Panc1 (cell line): ENCODE results near the gene COL4A2. TPM values are rescaled to one million over a fixed set of nuclear protein-coding genes. Genes with fewer than 3 reads are reported as not detected.

Source experiments
- ATAC-seq: fragments of 200-7000 bp; cut with Tn5 transposase; 2 replicates; pipeline ENCODE4 v1.9.1; 2020; ENCODE audit warnings: mild to moderate bottlenecking, moderate library complexity
- BruUV-seq: library from RNA; stranded (reverse); fragments of 400-500 nt; replicated peaks from 2 replicates; lab custom pipeline; 2021; lab: Mats Ljungman, UMichigan
- CTCF ChIA-PET: fragments of 300-600 bp; sonication (Branson Sonifier 250); formaldehyde crosslinking; loops from one replicate; lab custom pipeline; 2022; ENCODE audit warnings: antibody characterized with exemption; lab: Charles Lee
- POLR2A ChIA-PET: fragments of 300-600 bp; sonication (Branson Sonifier 250); formaldehyde crosslinking; loops from one replicate; lab custom pipeline; 2022; ENCODE audit warnings: antibody characterized with exemption; lab: Charles Lee
- DNase-seq: peaks from one replicate; pipeline ENCODE4 v3.0.0-alpha.2; 2010; ENCODE audit warnings: low read depth, low spot score
- H3K27ac ChIP-seq: 2 replicates; pipeline ENCODE4 v1.5.1; 2011; ENCODE audit warnings: mild to moderate bottlenecking, low read length, inconsistent platforms
- H3K27me3 ChIP-seq: fragments of 200-500 bp; sonication (Bioruptor generic); 2 replicates; pipeline ENCODE4 v1.6.0; 2014; ENCODE audit warnings: low read length, inconsistent platforms; ENCODE audit not compliant: control insufficient read depth, insufficient read depth
- H3K36me3 ChIP-seq: fragments of 200-500 bp; sonication (Bioruptor generic); 2 replicates; pipeline ENCODE4 v1.5.1; 2014; ENCODE audit warnings: inconsistent platforms, mild to moderate bottlenecking, low read length, moderate library complexity; ENCODE audit not compliant: control insufficient read depth, insufficient read depth
- H3K4me1 ChIP-seq: 2 replicates; pipeline ENCODE4 v1.5.1; 2011; ENCODE audit warnings: inconsistent platforms, mild to moderate bottlenecking, low read length, moderate library complexity; ENCODE audit not compliant: control insufficient read depth, insufficient read depth
- H3K4me3 ChIP-seq, 2 experiments: 2 replicates each; pipeline ENCODE4 v1.5.1; 2011 to 2012; ENCODE audit warnings: low read depth in 2 of 2, low read length in 2 of 2, mild to moderate bottlenecking in 2 of 2, inconsistent platforms in 1 of 2, moderate library complexity in 1 of 2
- H3K9me3 ChIP-seq: fragments of 200-500 bp; sonication (Bioruptor generic); 2 replicates; pipeline ENCODE4 v1.5.1; 2014; ENCODE audit warnings: low read depth, mild to moderate bottlenecking, inconsistent platforms, low read length, moderate library complexity; ENCODE audit not compliant: control insufficient read depth, insufficient read depth
- CTCF ChIP-seq: fragments of 450-650 bp; IDR thresholded peaks from 2 replicates; pipeline ENCODE4 v1.5.1; 2017; ENCODE audit warnings: mild to moderate bottlenecking
- POLR2AphosphoS5 ChIP-seq: IDR thresholded peaks from 2 replicates; pipeline ENCODE4 v1.6.1; 2012; ENCODE audit warnings: mild to moderate bottlenecking, low read depth, low read length, moderate library complexity
- REST ChIP-seq, 2 experiments: IDR thresholded peaks; 2 replicates each; pipeline ENCODE4 v1.6.1; 2011 to 2012; ENCODE audit warnings: low read depth in 2 of 2, control low read depth in 1 of 2, low read length in 1 of 2, mild to moderate bottlenecking in 1 of 2, moderate library complexity in 1 of 2; ENCODE audit not compliant: insufficient read depth in 1 of 2
- SIN3A ChIP-seq: IDR thresholded peaks from 2 replicates; pipeline ENCODE4 v1.6.1; 2012; ENCODE audit warnings: low read depth, mild to moderate bottlenecking, low read length, moderate library complexity, borderline replicate concordance; ENCODE audit not compliant: insufficient read depth
- TCF7L2 ChIP-seq: IDR thresholded peaks from 2 replicates; pipeline ENCODE4 v1.6.1; 2011; ENCODE audit warnings: mild to moderate bottlenecking, low read depth, low read length, inconsistent platforms
- in situ Hi-C: cut with HindIII; loops from 2 replicates; pipeline ENCODE4 v1.10.0; 2016; ENCODE audit warnings: low sequenced_read_pairs, low pct_unique_long_range_greater_than_20kb
- intact Hi-C: fragments of 100-400 bp; cut with micrococcal nuclease; formaldehyde crosslinking; loops from one replicate; pipeline ENCODE4 v1.10.0; 2022; ENCODE audit not compliant: unreplicated experiment
- total RNA-seq: library from RNA; stranded (reverse); gene quantifications from one replicate; pipeline ENCODE4 v1.2.1, GENCODE V29; 2021; ENCODE audit not compliant: unreplicated experiment

The COL4A2 gene
- total RNA-seq, 1 experiment from 2014 or later = 3.0 TPM

- ChIA-PET POLR2A (no interaction called here), CTCF (no interaction called here)
- Histone ChIP-seq H3K4me1 (no peaks in the 10 kb centered on the region), H3K4me3 (no peak overlapping the region), H3K36me3 (no peaks in the 10 kb centered on the region), H3K9me3 (no peaks in the 10 kb centered on the region), H3K27ac (no peak overlapping the region), H3K27me3 (no peaks in the 10 kb centered on the region)
- intact Hi-C loops = no loop called here
- no peak for ATAC-seq
- in situ Hi-C loops = no loop called here
- no peak for DNase-seq
- BruUV-seq = no TSS peak
- TF ChIP-seq POLR2AphosphoS5 (no peak), REST (IDR thresholded peaks at IDR 0.05; ENCODE audit: insufficient read depth in 1 of 2, low read depth in 2 of 2, low read length in 1 of 2) (no peak), SIN3A (no peak), TCF7L2 (no peak), CTCF (no peak)
Measured at GRCh38 chr13:110448230-110448629, 141.1 kb downstream of the COL4A2 start.

- no TSS peak for BruUV-seq
- intact Hi-C loops = no loop called here
- Histone ChIP-seq H3K4me3 (no peak overlapping the region), H3K27me3 (no peaks in the 10 kb centered on the region), H3K4me1 (no peaks in the 10 kb centered on the region), H3K36me3 (no peaks in the 10 kb centered on the region), H3K9me3 (no peaks in the 10 kb centered on the region), H3K27ac (no peak overlapping the region)
- CTCF ChIA-PET = no interaction called here
- in situ Hi-C loops = no loop called here
- no peak for TF ChIP-seq TCF7L2
- TF ChIP-seq REST (IDR thresholded peaks at IDR 0.05; ENCODE audit: insufficient read depth in 1 of 2, low read depth in 2 of 2, low read length in 1 of 2) = no peak
- no peak for TF ChIP-seq SIN3A
- no peak for TF ChIP-seq CTCF
- TF ChIP-seq POLR2AphosphoS5 = no peak
- POLR2A ChIA-PET = no interaction called here
- ATAC-seq (no peak), DNase-seq (no peak)
Measured at GRCh38 chr13:110448677-110449076, 141.6 kb downstream of the COL4A2 start.
